Choroid plexus epithelial cell (primary cell): Measurements from ENCODE around the gene GTF2A2.

ENCODE experiments used
- DNase-seq: peaks from one replicate; pipeline ENCODE4 v3.0.0-alpha.2; 2010; ENCODE audit warnings: low read depth
- H3K4me3 ChIP-seq: 2 replicates; pipeline ENCODE4 v1.5.1; 2011; ENCODE audit warnings: low read depth, mild to moderate bottlenecking, control low read depth, low read length, moderate library complexity
- TF ChIP-seq, protein P1 (sequence below): conservative IDR thresholded peaks from 2 replicates; pipeline ENCODE4 v1.5.1; 2011; ENCODE audit warnings: low read depth, mild to moderate bottlenecking, control low read depth, inconsistent platforms, low read length, moderate library complexity

Gene GTF2A2

DNA sequence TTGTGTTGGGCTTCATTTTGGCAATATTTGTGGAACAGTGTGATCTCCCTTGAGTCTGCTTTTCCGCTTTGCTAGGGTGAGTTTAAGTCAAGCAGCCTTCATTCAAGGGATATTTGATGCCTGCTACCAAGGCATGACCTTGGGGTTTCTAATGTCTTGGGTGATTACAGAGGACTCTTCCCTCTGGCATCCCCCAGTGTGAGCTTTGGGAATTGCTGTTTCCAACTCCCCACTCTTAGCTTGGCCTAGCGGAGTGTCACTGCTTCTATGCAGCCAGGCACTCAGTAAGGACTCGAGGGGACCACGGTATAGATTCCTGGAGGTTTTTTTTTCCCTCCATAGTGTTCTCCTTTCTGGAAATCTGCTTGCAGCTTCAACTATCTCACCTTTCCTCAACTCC is 24.6 kb downstream of the GTF2A2 start:
- DNase-seq, result peak; percentile 23
- H3K4me3 ChIP-seq, result no peak overlapping the region
- TF ChIP-seq, protein P1, sequence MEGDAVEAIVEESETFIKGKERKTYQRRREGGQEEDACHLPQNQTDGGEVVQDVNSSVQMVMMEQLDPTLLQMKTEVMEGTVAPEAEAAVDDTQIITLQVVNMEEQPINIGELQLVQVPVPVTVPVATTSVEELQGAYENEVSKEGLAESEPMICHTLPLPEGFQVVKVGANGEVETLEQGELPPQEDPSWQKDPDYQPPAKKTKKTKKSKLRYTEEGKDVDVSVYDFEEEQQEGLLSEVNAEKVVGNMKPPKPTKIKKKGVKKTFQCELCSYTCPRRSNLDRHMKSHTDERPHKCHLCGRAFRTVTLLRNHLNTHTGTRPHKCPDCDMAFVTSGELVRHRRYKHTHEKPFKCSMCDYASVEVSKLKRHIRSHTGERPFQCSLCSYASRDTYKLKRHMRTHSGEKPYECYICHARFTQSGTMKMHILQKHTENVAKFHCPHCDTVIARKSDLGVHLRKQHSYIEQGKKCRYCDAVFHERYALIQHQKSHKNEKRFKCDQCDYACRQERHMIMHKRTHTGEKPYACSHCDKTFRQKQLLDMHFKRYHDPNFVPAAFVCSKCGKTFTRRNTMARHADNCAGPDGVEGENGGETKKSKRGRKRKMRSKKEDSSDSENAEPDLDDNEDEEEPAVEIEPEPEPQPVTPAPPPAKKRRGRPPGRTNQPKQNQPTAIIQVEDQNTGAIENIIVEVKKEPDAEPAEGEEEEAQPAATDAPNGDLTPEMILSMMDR, result peak; percentile 61

DNA sequence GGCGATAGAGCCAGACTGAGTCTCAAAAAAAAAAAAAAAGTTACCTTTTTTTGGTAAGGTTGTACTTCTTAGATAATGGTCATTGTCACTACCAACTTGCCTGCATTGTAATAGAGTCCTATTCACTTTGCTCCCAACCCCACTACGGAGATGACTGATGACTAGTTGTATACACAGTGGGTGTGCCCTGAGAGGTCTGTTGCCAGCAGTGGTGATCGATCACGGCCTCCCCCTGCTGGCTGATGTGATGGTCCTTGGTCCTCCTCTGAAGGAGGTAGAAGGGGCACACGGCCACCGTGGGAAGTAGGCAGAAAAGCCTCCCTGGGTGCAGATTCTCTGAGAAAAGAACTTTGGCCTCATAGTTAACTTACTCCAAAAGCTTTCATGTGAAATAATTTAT is 35.0 kb downstream of the GTF2A2 start:
- H3K4me3 ChIP-seq, result no peak overlapping the region
- TF ChIP-seq, protein P1, result peak; percentile 77
- DNase-seq, result peak; percentile 70

DNA sequence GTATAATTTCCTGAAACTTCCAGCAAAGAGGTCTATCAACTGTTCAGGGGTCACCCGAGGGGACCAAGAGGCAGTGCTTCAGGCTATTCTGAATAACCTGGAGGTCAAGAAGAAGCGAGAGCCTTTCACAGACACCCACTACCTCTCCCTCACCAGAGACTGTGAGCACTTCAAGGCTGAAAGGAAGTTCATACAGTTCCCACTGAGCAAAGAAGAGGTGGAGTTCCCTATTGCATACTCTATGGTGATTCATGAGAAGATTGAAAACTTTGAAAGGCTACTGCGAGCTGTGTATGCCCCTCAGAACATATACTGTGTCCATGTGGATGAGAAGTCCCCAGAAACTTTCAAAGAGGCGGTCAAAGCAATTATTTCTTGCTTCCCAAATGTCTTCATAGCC is 38.9 kb downstream of the GTF2A2 start:
- TF ChIP-seq, protein P1, result no peak
- DNase-seq, result no peak
- no peak overlapping the region for H3K4me3 ChIP-seq

DNA sequence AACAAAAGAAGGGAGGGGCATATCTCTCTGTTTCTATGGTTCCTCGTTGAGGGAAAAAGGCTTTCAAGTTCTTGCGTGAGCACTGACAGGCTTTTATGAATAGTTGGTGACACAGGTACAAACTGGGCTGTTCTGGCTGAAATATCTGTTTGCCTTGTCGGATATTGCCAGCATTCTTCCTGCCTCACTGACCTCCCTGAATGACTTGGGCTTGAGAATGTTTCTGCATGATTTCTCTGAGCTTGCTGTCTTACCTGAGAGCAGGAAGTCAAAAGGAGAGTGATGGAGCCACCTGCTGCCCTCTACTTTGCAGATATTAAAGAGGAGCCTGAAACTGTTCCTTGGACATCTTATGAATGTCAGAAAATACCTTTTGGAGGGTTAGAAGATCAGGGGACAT is 40.9 kb downstream of the GTF2A2 start:
- TF ChIP-seq, protein P1, result no peak
- DNase-seq, result no peak
- H3K4me3 ChIP-seq, result no peak overlapping the region

DNA sequence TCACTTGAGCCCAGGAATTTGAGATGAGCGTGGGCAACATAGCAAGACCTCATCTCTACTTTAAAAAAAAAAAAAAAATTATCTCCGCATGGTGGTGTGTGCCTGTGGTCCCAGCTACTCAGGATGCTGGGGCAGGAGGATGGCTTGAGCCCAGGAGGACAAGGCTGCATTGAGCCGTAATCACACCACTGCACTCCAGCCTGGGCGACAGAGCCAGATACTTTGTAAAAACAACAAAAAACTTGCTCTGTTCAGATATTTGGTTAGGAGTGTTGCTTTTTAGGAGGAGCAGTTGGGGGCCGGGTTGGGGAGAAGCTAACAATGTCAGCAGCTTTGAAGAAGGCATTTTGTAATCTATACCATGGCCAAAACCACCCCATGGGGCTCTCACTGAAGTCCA is 41.7 kb downstream of the GTF2A2 start:
- no peak for DNase-seq
- H3K4me3 ChIP-seq, result no peak overlapping the region
- TF ChIP-seq, protein P1, result no peak

DNA sequence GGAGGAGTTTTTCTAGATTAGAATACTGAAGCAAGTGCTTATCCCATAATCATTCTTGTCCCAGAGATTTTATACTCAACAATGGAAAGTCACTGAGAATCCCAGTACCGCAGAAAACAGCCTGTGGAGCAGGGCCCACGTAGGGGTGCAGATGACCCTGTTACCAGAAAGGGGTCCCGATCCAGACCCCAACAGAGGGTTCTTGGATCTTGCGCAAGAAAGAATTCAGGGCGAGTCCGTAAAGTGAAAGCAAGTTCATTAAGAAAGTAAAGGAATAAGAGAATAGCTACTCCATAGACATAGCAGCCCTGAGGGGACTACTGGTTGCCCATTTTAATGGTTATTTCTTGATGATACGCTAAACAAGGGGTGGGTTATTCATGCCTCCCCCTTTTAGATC is 43.2 kb downstream of the GTF2A2 start:
- no peak overlapping the region for H3K4me3 ChIP-seq
- TF ChIP-seq, protein P1, result no peak
- DNase-seq, result no peak

DNA sequence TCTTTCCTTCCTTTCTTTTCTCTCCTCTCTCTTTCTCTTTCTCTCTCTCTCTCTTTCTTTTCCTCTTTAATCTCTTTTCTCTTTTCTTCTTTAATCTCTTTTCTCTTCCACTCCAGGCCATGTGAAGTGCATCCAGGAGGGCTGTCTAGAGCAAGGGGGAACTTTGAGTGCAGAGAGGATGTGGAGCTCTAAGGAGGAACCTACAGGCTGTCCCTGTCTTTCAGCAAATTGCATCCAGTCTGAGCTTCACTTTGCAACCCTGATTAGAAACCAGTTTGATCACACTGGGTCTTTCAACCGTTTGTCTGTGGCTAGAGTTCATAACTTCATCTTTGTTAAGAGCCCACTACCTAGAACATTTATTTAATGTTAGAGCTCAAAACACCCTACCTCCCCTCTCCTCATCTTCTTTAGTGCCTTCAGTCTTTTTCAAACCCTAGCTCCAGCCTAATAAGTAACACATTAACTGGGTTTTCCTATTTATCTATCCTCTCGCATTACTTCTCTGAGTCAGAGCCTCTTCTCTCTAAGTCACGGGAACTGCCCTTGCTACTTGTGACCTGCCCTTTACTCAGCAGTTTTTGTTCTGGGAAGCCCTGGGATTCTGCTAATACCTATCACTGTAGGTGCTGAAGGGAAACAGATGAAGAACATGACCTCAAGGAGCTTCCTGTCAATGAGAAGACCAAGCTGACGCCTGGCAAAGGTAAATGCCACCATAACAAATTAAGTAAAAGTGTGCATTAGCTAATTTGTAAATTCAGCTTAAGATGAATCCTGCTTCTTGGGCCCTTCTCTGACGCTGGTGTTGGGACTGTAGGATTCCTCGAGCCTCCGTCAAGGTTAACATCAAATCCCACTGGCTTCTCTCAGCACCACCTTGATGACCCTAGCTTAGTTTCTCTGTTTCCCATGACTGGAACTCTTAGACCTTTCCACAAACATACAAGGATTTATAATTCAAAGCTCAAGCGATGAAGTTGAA is 45.7 kb downstream of the GTF2A2 start, which contains the start of gene GCNT3:
TSS of gene GCNT3 (plus strand) at position 508 of the 985 bp plus-strand sequence. CDS start 6,456 bp downstream, outside the sequence.
- H3K4me3 ChIP-seq, result no peak within 1 kb of the TSS
- peak; percentile 65 for DNase-seq
- TF ChIP-seq, protein P1, result no peak
